Activated CD4-positive, CD25-positive, alpha-beta regulatory T cell treated with anti-CD3 and anti-CD28 coated beads, Interleukin-2, amount 50 U/mL, for 72 hours (primary cell): ENCODE data around the gene SMS.
"Not testable (repeated sequence)": the region's sequence is repeated elsewhere in the genome, so short reads cannot be mapped to it uniquely, and the experiment has no call there.

ENCODE experiments used
- DNase-seq: peaks from one replicate; pipeline ENCODE4 v3.0.0; 2021

SMS gene

DNA sequence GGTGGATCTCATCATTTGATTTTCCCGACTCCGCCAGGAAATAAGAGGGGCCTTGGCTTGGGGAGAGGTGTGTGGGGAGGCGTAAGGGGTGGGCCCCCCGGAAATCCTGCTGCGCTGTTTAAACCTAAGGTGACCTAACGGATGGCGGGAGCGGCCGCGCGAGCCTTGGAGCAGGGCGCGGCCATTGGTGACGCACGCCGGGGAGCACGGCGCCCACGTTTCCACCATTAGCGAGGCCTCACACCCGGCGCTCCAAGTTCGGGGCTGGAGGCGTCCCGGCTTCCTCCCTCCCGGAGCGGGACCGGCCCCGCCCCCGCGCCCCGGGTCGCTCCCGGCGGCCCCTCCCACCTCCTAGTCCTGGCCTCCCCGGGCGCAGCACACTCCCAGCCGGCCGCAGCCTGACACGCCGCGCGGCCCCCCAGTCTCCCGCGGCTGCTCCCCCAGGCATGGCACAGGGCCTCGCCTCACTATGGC, at the start of gene SMS:
Gene SMS (plus strand): TSS at position 354 of the 474 bp plus-strand sequence. CDS start 116 bp downstream, at position 470.
- DNase-seq = peak; percentile 49

DNA sequence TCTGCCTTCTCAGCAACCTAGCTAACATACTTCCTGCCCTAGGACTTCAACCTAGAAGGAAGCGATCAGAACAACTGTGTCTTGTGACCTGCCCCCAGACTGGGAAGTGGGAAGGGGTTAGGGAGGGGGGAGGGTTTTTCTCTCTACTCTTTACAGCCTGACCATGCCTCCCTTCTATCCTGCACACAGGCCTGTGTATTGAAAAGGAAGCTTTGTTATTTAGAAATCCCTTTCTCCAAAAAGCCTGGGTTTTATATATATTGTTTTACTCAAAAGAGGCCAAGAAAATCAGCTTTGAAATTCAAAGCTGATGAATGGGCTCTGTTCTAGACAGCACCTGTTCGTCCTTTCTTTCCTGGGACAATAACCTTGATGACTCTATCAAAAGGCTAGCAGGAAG, 35.2 kb upstream of the SMS start:
- DNase-seq = no peak

DNA sequence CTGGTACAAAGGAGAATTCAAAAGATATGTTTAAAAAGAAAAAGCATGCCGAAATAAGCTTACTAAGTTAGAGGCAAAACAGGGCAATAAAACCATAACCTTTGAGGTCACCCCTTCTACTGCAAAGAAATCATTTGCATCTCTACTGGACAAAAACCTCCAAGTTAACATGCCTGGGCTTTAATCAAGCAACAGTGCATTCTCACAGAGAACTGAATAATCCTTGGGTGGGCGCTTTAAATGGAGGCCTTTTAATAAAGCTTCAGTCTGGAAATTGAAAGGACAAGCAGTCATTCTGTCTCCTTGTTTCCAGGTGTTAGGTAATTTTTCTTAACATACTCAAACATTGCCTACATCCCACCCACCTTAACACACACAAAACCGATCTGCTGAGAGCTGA, 34.6 kb upstream of the SMS start:
- DNase-seq = no peak

DNA sequence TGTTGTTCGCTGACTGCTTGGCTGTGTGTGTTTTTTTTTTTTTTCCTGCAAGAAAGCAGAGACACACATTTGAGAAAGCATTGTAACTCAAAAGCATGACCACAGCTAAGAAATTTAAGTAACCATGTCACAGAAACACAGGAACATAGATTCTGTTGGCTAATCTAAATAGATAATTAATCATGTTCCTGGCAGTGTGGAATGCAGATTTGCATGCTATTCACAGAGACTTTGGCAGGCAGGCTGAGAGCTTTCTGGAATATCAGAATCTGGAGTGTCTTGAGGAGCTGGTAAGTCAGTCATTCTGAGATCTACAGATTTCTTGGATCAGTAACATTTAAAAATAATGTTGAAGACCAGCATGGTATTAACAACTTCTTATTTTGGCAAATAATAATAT, 33.2 kb upstream of the SMS start:
- no peak for DNase-seq

DNA sequence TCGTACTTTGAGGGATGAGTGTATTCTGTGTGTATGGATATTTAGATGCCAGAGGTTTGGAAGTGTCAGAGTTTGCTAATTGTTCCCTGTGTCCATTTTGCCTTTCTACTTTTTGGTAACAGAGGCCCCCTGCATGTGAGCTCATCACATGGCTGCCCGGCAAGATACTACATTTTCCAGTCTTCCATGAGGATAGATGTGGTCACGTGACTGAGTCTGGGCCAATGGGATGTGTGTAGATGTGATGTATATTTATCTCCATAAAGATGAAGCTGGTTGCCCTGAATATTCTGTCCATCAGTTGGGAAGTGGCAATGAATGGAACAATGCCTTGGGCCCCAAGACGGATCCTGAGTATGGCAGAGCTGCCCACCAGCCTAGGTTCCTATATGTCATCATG, 29.0 kb upstream of the SMS start:
- DNase-seq = no peak

DNA sequence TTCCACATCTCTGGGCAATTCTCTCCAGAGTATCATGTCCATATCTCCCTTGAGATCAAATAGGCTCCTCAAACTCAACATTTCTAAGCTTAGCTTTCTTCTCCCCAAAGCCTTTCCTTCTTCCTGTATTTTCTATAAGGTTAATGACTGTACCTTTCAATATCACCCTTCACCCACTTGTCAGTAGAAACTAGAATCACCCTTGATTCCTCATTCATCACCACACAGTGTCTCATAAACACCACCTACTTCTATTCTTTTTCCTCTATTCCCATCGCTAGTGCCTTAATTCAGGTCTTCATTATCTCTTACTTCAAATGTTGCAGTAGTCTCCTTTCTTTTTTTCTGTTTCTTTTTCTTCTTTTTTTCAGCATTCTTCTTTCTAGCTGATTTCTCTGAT, 28.3 kb upstream of the SMS start:
- no peak for DNase-seq

DNA sequence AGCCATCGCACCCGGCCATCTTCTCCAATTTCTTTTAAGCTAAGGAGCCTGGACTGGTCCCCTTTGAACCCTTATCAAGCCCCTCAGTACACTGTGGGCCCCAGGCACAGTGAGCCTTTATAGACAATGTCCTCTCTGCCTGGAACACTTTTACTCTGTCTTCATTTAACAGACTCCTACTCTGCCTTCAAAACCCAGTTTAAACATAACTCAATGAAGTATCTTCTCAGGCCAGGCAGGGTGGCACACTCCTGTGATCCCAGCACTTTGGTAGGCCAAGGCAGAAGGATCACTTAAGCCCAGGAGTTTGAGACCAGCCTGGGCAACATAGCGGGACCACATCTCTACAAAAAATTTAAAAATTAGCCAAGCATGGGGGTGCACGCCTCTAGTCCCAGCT, 27.5 kb upstream of the SMS start:
- DNase-seq = no peak

DNA sequence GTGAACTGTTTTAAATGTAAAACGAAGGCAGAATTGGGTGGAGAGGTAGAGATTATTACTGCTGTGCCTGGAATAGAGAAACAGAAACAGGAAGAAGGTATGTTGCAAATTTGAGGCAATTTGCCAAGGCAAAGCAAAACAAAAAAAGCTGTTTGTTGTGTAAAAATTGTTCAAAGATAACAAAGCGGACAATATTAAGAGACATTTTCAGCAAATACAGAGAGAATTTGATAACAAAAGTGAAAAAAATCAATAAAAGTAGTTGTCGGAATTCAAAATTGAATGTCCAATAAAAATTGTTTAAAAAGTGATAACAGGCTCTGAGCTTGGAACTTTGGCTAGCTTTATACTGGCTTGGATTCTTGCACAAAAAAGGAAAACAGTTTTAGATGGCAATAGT, 14.4 kb upstream of the SMS start:
- no peak for DNase-seq

DNA sequence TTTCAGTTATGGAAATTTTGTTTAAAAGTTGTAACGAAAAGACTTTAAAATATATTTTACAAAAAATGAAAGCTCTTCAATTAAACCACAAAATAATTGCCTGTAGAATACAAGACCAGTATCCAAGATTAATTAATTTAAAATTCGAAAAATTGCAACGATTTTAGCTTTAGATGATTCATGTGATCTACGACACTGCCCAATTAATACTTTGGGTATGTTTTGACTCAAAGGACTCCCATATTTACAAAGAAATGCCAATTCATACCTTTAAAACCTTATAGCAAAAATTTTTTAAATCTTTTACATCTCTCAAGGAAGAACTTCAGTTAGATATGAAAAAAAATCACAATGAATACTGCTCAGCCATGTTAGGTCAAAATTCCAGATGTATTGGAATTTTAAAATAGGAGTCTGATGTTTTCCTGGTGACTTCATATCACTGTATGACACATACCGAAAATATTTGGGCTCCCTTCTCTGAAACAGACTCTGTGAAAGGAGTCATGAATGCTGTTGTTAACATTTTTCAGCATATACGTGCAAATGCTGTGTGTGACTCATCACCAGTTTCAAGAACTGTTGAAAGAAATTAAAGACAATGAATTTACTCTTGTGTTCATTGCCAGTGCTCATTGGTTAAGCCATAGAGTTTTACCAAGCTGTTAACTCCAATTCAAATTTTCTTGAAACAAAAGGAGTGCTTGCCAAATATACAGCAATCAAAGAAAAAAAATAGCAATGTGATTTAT, 13.8 kb upstream of the SMS start:
- DNase-seq = no peak

DNA sequence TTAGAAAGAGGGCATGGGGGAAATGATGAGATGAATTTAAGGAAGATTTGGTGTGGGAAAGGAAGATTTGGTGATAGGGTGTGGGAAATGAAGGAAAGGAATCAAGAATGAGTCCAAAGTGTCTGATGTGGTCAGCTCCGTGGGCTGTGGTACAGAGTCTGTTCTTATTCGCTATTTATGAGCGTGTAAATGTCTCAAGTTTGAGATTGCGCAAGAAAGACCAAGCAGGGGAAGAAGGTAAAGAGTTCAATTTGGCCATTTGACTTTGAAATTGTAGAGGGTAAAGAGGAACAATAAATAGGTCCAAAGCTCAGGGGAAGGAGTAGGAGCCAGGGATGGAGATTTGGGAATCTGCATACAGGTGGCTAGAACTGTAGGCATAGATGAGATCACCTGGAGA, 11.3 kb upstream of the SMS start:
- no peak for DNase-seq

DNA sequence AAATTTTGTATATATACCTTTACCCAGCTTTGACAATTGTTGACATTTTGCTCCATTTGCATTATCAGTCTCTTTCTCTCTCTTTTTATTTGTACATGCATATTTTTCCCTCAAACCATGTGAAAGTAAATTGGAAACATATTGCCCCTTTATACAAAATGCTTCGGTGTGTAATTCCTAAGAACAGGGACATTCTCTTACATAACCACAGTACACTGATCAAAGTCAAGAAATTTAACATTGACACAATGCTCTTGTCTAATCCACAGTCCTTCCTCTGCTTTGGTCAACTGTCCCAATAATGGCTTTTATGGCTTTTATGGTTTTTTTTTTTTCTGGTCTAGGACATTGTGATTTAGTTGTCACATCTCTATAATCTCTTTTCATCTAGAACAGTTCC, 9.5 kb upstream of the SMS start:
- DNase-seq = no peak

DNA sequence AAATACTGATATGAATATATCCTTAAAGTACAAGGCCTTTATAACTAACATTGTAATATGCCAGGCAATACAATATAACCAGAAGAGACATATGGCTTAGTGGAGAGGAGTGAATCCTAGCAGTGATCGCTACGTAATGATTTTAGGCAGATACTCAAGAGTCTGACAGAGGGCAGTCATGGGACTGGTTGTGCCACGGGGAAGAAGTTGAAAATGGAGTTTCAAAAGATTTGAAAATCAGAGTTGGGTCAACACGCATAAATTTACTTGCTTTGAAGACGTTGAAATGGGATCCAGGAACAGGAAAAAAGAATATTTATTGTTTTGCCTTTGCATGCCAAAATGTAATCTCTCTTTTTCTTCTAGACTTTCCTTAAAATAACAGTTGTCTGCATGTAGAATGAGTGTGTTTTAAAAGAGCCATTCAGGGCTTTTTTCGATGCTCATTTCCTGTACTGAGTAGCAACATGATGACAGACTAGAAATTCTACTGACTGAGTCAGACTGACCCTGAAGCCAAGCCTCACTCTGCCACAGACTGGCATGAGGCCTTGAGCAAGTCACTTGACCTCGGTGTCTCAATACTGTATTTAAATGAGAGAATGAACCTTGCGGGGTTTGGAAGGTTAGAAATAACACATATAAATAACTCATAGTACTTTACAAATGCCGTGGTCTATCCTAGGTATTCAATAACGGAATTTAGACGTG, 8.1 kb upstream of the SMS start:
- DNase-seq = no peak

DNA sequence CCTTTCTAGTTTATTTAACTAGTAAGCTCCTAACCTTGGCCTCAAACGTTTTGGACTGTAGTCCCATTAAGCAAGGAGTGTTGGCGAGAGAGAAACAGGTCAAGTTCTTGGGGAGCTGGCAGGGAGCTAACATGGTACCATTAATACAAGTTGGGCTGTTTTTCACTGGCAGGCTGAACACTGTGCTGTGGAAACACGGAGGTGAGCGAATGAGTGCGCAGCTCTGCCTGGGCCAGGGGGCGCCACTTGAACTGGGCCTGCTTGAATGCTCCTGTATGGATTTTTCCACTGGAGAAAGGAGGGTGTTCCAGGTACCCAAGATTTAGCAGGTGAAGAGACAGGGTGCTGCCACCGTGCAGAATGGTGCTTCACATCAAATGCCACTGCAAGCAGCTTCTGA, 7.4 kb upstream of the SMS start:
- DNase-seq = no peak

DNA sequence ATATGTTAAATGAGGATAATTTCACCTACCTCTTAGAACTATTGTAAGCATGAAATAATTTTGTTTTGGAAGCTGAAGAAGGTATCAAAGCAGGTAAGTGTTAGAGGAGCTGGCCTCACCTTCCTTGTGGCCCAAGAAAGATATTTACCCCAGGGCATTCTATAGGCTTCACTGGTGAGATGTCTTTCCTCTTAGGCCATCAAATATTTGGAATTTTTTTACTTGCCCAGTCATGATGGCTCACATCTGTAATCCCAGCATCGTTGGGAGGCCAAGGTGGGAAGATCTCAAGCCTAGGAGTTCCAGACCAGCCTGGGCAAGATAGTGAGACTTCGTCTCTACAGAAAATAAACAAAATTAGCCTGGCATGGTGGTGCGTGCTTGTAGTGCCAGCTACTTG, 6.1 kb upstream of the SMS start:
- DNase-seq = no peak

DNA sequence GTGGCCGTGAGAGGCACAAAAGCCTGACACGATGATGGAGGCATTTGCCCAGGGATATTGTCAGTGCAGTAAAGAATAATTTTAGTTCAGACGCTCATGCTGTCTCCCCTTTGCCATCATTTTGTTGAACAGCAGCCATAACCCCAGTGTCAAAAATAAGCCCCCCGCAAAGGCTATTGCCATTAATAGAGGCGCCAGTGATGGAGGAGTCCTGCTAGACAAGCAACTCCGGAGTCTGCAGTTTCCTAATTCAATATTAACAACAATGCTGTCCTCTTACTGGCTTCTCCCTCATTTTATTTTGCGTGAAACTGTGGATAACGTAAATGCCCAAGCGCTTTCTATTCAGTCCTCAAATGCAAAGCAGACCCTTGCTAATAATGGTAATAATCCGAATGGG, 603 bp upstream of the SMS start:
- no peak for DNase-seq

DNA sequence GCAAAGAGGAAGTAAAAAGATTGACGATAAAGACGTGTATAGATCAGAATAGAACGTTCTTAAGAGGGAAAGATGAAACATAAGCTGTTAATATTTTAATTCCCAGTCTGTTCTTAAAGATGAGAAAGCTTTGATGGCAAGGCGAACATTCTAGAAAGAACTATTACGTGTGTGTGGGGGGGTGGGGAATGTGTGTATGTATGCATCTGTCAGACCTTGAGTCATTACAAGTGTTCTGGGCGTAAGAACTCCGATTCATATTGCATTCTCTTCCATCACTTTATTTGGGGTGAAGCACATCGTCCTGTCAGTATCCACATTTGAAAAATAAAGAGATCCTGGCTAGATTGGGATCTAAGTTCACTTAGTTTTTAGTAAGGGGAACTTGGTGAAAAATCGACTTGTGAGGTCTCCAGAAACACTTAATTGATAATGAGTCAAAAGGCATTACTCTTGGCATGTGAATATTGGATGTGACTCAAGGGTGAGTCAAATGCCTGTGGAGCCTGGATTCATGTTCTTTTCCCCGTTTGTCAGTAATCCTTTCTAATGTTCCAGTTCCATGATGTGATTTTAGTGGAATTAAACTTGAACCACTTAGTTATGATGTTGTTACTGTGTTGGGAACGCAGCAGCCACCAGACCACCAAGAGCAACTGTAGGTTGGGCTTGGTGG, 3.1 kb downstream of the SMS start:
- no peak for DNase-seq

DNA sequence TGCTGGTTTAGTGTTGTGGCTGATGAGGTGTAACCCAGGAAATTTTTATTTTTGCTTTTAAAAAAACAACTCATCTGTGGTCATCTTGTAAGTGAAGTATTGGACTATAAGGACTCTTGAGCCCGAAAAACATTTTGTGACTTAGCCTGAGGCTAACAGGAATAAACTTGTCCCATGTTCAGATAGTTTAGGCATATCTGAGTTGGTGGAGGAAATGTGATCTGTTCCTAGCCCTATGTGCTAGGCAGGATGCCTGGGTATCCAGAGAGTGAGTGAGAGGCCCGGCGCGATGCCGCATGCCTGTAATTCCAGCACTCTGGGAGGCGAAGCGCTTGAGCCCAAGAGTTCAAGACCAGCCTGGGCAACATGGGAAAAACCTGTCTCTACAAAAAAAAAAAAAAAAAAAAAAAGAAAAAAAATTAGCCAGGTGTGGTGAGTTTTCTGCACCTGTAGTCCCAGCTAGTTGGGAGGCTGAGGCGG, 3.7 kb downstream of the SMS start:
- DNase-seq = no peak

DNA sequence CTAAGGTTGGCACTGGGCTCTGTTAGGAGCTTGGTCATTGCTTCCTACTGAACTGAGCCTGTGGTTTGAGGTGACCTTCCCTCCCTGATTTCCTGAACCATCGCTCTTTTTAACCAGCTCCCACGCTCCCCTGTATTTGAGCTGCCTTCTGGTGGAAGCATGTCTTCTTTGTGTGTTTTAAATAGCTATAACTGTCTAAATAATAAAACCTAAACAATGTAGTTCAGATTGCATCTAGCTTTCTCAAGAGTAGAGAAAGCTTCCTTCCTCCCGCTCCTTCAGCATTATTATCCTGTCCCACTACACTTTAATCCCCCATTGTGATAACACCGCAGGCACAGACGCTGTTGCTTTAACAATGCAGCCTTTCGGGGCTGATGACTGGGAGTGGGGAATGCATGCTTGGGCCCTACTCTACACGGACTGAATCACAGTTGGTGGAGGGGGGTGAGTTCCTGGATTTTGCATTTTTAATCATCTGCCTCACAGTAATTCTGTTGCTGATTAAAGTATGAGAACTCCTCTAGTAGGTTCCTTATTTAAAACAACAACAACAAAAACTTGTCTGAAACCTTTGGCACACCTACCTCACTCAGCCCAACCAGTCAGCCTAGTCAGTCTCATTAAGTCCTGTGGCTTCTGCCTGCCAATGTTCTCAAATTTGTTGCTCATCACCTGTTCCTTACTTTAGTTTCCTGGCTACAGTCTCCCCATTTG, 6.6 kb downstream of the SMS start:
- no peak for DNase-seq

DNA sequence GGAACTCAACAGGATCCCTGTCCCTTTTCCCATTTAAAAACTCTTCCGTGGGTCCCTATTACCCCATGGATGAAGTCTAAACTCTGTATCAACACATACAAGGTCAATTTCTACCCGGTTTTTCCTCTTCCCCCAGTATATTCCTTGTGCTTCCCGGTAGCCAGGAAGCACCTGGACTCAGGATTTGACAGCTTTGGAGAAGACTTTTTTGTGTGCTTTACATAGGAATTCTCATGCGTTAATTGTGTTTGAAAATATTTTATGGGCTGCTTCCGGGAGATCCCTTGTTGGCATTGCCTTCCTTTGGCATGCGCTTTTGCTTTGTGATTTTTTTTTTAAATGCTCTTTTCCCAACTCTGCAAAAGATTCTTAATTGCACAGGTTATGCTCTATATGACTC, 7.2 kb downstream of the SMS start:
- no peak for DNase-seq

DNA sequence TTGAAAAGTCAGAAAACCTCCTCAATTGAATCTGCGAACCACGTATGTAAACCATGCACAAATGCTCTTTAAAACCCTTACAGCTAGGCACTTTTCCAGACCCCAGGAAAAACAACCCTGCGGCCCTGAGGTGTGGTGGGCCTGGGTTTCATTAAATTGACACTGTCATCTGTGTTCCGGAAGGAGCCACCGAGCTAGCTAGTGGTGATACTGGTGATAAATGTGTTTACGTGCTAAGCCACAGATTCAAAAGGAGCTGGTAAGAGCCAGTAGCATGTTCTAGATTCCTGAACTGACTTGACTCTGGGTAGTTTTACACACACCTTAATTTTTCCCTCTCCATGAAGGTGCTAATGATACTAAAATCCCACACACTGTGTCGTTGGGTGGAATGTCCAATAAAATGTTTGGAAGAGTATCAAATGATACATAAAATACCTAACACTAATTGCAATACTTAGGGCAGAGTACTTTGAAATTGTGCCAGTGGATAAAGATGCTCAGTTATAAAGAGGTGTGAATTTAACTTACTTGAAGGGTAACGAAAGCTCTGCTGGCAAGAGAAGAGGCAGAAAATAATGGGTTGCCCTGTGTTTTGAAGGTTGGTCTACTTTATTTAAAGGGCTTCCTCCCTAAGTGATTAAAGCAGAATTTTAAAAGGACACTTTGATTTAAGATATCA, 8.5 kb downstream of the SMS start:
- DNase-seq = no peak

DNA sequence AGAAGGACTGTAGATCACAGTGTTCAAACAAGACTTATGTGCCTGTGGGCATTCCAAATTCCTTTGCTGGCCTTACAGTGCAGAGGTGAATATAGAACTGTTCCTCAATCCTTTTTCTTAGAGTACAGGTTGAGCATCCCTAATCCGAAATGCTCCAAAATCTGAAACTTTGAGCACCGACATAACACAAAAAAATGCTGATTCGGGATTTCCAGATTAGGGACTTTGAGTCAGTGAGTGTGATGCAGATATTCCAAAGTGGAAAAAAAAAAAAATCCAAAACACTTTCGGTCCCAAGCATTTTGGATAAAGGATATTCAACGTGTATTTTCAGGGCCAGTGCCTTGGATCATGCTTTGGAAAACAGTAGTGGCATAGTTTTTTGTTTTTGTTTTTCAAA, 9.2 kb downstream of the SMS start:
- DNase-seq = no peak

DNA sequence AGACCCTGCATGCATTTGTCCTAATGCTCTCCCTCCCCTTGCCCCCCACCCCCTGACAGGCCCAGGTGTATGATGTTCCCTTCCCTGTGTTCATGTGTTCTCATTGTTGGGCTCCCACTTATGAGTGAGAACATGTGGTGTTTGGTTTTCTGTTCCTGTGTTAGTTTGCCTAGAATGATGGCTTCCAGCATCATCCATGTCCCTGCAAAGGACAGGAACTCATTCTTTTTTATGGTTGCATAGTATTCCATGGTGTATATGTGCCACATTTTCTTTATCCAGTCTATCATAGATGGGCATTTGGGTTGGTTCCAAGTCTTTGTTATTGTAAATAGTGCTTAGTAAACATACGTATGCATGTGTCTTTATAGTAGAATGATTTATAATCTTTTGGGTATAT, 10.0 kb downstream of the SMS start:
- not testable (repeated sequence) for DNase-seq

DNA sequence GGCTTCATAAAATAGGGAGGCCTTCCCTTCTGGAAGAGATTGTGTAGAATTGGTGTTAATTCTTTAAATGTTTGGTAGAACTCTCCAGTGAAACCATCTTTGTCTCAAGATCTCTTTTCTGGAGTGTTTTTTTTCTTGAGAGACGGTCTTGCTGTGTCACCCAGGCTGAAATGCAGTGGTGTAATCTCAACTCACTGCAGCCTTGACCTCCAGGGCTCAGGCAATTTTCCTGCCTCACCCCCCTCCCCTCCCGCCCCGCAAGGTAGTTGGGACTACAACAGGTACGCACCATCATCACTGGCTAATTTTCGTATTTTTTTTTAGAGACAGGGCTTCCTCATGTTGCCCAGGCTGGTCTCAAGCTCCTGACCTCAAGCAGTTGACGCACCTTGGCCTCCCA, 12.1 kb downstream of the SMS start:
- DNase-seq = no peak
